MM.1S (cell line): ENCODE data around the gene TTC39C.

Experiments used
- EZH2 ChIP-seq: fragments of 300-600 bp; sonication (generic); optimal IDR thresholded peaks from 2 replicates; pipeline ENCODE3; 2017; ENCODE audit warnings: low read depth, mild to moderate bottlenecking, antibody characterized with exemption, low read length, mixed read lengths
- EZH2phosphoT487 ChIP-seq: fragments of 300-600 bp; sonication (generic); IDR thresholded peaks from 2 replicates; pipeline ENCODE4 v1.6.1; 2018; ENCODE audit warnings: antibody characterized with exemption, low read length
- TF ChIP-seq, protein P1 (sequence below): fragments of 300-600 bp; sonication (generic); IDR thresholded peaks from 2 replicates; pipeline ENCODE4 v1.5.1; 2016; ENCODE audit warnings: antibody characterized with exemption, low read length, mixed read lengths

DNA sequence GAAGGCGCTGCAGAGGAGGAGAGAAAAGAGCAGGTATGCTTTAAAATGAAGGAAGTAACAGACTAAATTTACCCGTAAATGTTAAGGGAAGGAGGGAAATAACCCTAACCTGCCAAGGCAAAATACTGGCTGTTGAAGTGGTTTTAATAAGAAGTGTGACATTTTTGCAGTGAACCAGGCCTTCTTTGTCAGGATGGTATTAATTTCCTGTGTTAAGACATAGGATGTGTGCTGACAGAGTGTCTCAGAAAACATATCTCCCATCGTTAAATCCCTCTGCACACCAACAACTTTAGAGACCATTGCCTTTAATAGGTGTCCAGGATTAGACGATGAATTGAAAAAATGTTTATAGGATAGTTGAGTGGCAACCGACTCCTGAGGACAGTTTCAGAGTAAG lies 9.9 kb downstream of the TTC39C start:
- TF ChIP-seq, protein P1, sequence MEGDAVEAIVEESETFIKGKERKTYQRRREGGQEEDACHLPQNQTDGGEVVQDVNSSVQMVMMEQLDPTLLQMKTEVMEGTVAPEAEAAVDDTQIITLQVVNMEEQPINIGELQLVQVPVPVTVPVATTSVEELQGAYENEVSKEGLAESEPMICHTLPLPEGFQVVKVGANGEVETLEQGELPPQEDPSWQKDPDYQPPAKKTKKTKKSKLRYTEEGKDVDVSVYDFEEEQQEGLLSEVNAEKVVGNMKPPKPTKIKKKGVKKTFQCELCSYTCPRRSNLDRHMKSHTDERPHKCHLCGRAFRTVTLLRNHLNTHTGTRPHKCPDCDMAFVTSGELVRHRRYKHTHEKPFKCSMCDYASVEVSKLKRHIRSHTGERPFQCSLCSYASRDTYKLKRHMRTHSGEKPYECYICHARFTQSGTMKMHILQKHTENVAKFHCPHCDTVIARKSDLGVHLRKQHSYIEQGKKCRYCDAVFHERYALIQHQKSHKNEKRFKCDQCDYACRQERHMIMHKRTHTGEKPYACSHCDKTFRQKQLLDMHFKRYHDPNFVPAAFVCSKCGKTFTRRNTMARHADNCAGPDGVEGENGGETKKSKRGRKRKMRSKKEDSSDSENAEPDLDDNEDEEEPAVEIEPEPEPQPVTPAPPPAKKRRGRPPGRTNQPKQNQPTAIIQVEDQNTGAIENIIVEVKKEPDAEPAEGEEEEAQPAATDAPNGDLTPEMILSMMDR, result no peak
- TF ChIP-seq EZH2phosphoT487 (no peak), EZH2 (no peak)
